Activated naive CD8-positive, alpha-beta T cell treated with anti-CD3 and anti-CD28 coated beads, Interleukin-2, amount 50 U/mL, for 24 hours (primary cell): ENCODE measurements around the gene TGFBR2.

Experiments used
- ATAC-seq: fragments of 150-1000 bp; cut with Tn5 transposase; one replicate; pipeline ENCODE4 v1.10.0; 2021
- DNase-seq: peaks from one replicate; pipeline ENCODE4 v3.0.0; 2021
- H3K27ac Mint-ChIP-seq: one replicate; pipeline ENCODE4 v1.8.0; 2021; ENCODE audit warnings: mild to moderate bottlenecking, mixed read lengths
- H3K27me3 Mint-ChIP-seq: one replicate; pipeline ENCODE4 v1.8.0; 2021; ENCODE audit warnings: mixed read lengths
- H3K36me3 Mint-ChIP-seq: one replicate; pipeline ENCODE4 v1.8.0; 2021; ENCODE audit warnings: low read depth, mixed read lengths
- H3K4me1 Mint-ChIP-seq: one replicate; pipeline ENCODE4 v1.8.0; 2021; ENCODE audit warnings: mixed read lengths
- H3K4me3 Mint-ChIP-seq: one replicate; pipeline ENCODE4 v1.8.0; 2021; ENCODE audit warnings: mild to moderate bottlenecking, moderate library complexity, mixed read lengths
- H3K9me3 Mint-ChIP-seq: one replicate; pipeline ENCODE4 v1.8.0; 2021; ENCODE audit warnings: mixed read lengths

TGFBR2 gene

GRCh38 chr3:30683769-30684168 is 77.4 kb downstream of the TGFBR2 start:
- DNase-seq (no peak), ATAC-seq (no peak)
- Mint-ChIP-seq H3K4me1 (peaks cover 96% of the 10 kb centered on the region), H3K27me3 (no peaks in the 10 kb centered on the region), H3K9me3 (no peaks in the 10 kb centered on the region), H3K36me3 (peaks cover 80% of the 10 kb centered on the region), H3K27ac (peak overlapping the region; percentile 59), H3K4me3 (no peak overlapping the region)

- Mint-ChIP-seq H3K4me1 (peaks cover 96% of the 10 kb centered on the region), H3K4me3 (no peak overlapping the region)
- ATAC-seq = no peak
Measured at GRCh38 chr3:30684356-30684755, 78.0 kb downstream of the TGFBR2 start.

GRCh38 chr3:30685267-30685667 is 78.9 kb downstream of the TGFBR2 start:
- peaks cover 81% of the 10 kb centered on the region for H3K36me3 Mint-ChIP-seq

More at GRCh38 chr3:30684356-30684755, 78.0 kb downstream of the TGFBR2 start:
- H3K27me3 Mint-ChIP-seq = no peaks in the 10 kb centered on the region
- peak overlapping the region; percentile 59 for H3K27ac Mint-ChIP-seq
- H3K9me3 Mint-ChIP-seq = no peaks in the 10 kb centered on the region
- peaks cover 80% of the 10 kb centered on the region for H3K36me3 Mint-ChIP-seq
- DNase-seq = no peak

GRCh38 chr3:30686176-30686575 is 79.8 kb downstream of the TGFBR2 start:
- ATAC-seq (no peak), DNase-seq (no peak)
- H3K4me3 Mint-ChIP-seq = no peak overlapping the region
- peak overlapping the region; percentile 46 for H3K27ac Mint-ChIP-seq
- peaks cover 82% of the 10 kb centered on the region for H3K36me3 Mint-ChIP-seq
- no peaks in the 10 kb centered on the region for H3K27me3 Mint-ChIP-seq
- H3K9me3 Mint-ChIP-seq = no peaks in the 10 kb centered on the region
- H3K4me1 Mint-ChIP-seq = peaks cover 97% of the 10 kb centered on the region

More at GRCh38 chr3:30685267-30685667, 78.9 kb downstream of the TGFBR2 start:
- Mint-ChIP-seq H3K4me3 (no peak overlapping the region), H3K27me3 (no peaks in the 10 kb centered on the region), H3K4me1 (peaks cover 97% of the 10 kb centered on the region), H3K9me3 (no peaks in the 10 kb centered on the region), H3K27ac (peak overlapping the region; percentile 59)
- no peak for ATAC-seq
- DNase-seq = no peak

- H3K27me3 Mint-ChIP-seq = no peaks in the 10 kb centered on the region
- ATAC-seq (no peak), DNase-seq (no peak)
- H3K9me3 Mint-ChIP-seq = no peaks in the 10 kb centered on the region
- H3K4me3 Mint-ChIP-seq = no peak overlapping the region
- peak overlapping the region; percentile 59 for H3K27ac Mint-ChIP-seq
- H3K36me3 Mint-ChIP-seq = peaks cover 79% of the 10 kb centered on the region
- peaks cover 95% of the 10 kb centered on the region for H3K4me1 Mint-ChIP-seq
Measured at GRCh38 chr3:30686799-30687198, 80.4 kb downstream of the TGFBR2 start.

- H3K27me3 Mint-ChIP-seq = no peaks in the 10 kb centered on the region
- peaks cover 93% of the 10 kb centered on the region for H3K4me1 Mint-ChIP-seq
- ATAC-seq = no peak
- peak overlapping the region; percentile 59 for H3K27ac Mint-ChIP-seq
- no peaks in the 10 kb centered on the region for H3K9me3 Mint-ChIP-seq
- peaks cover 83% of the 10 kb centered on the region for H3K36me3 Mint-ChIP-seq
- DNase-seq = no peak
- H3K4me3 Mint-ChIP-seq = no peak overlapping the region
Measured at GRCh38 chr3:30687930-30688570, 81.6 kb downstream of the TGFBR2 start.

GRCh38 chr3:30688776-30689641 is 82.6 kb downstream of the TGFBR2 start:
- ATAC-seq = peak; percentile 80
- Mint-ChIP-seq H3K27me3 (no peaks in the 10 kb centered on the region), H3K4me1 (peaks cover 90% of the 10 kb centered on the region), H3K4me3 (peak overlapping the region; percentile 29), H3K9me3 (no peaks in the 10 kb centered on the region), H3K27ac (peak overlapping the region; percentile 81), H3K36me3 (peaks cover 82% of the 10 kb centered on the region)
- no peak for DNase-seq

- peak overlapping the region; percentile 81 for H3K27ac Mint-ChIP-seq
- ATAC-seq (no peak), DNase-seq (no peak)
- H3K9me3 Mint-ChIP-seq = no peaks in the 10 kb centered on the region
- peaks cover 85% of the 10 kb centered on the region for H3K4me1 Mint-ChIP-seq
- no peaks in the 10 kb centered on the region for H3K27me3 Mint-ChIP-seq
- no peak overlapping the region for H3K4me3 Mint-ChIP-seq
- H3K36me3 Mint-ChIP-seq = peaks cover 79% of the 10 kb centered on the region
Measured at GRCh38 chr3:30690199-30690598, 83.8 kb downstream of the TGFBR2 start.

GRCh38 chr3:30691249-30691880 is 85.0 kb downstream of the TGFBR2 start:
- Mint-ChIP-seq H3K4me1 (peaks cover 81% of the 10 kb centered on the region), H3K36me3 (peaks cover 79% of the 10 kb centered on the region), H3K27ac (peak overlapping the region; percentile 81), H3K9me3 (no peaks in the 10 kb centered on the region), H3K4me3 (no peak overlapping the region), H3K27me3 (no peaks in the 10 kb centered on the region)
- no peak for DNase-seq
- ATAC-seq = no peak

- no peak for DNase-seq
- Mint-ChIP-seq H3K4me1 (peaks cover 78% of the 10 kb centered on the region), H3K4me3 (no peak overlapping the region), H3K36me3 (peaks cover 80% of the 10 kb centered on the region), H3K9me3 (no peaks in the 10 kb centered on the region), H3K27ac (peak overlapping the region; percentile 75), H3K27me3 (no peaks in the 10 kb centered on the region)
- ATAC-seq = no peak
Measured at GRCh38 chr3:30691944-30692343, 85.5 kb downstream of the TGFBR2 start.

GRCh38 chr3:30692498-30693130 is 86.2 kb downstream of the TGFBR2 start:
- H3K27me3 Mint-ChIP-seq = no peaks in the 10 kb centered on the region
- H3K27ac Mint-ChIP-seq = peak overlapping the region; percentile 75
- no peaks in the 10 kb centered on the region for H3K9me3 Mint-ChIP-seq
- ATAC-seq = no peak
- H3K4me3 Mint-ChIP-seq = no peak overlapping the region
- H3K36me3 Mint-ChIP-seq = peaks cover 79% of the 10 kb centered on the region
- peaks cover 71% of the 10 kb centered on the region for H3K4me1 Mint-ChIP-seq
- DNase-seq = no peak

- Mint-ChIP-seq H3K27me3 (no peaks in the 10 kb centered on the region), H3K9me3 (no peaks in the 10 kb centered on the region), H3K4me1 (peaks cover 62% of the 10 kb centered on the region), H3K27ac (peak overlapping the region; percentile 75), H3K36me3 (peaks cover 80% of the 10 kb centered on the region), H3K4me3 (no peak overlapping the region)
- no peak for DNase-seq
- peak; percentile 87 for ATAC-seq
Measured at GRCh38 chr3:30693470-30694120, 87.2 kb downstream of the TGFBR2 start.

GRCh38 chr3:30694148-30694547 is 87.7 kb downstream of the TGFBR2 start:
- DNase-seq = no peak
- H3K4me1 Mint-ChIP-seq = peaks cover 56% of the 10 kb centered on the region
- H3K27ac Mint-ChIP-seq = peak overlapping the region; percentile 47
- no peaks in the 10 kb centered on the region for H3K27me3 Mint-ChIP-seq
- H3K36me3 Mint-ChIP-seq = peaks cover 79% of the 10 kb centered on the region
- ATAC-seq = no peak
- H3K4me3 Mint-ChIP-seq = no peak overlapping the region
- no peaks in the 10 kb centered on the region for H3K9me3 Mint-ChIP-seq

GRCh38 chr3:30694668-30695067 is 88.3 kb downstream of the TGFBR2 start:
- no peak for ATAC-seq
- DNase-seq = no peak
- Mint-ChIP-seq H3K9me3 (no peaks in the 10 kb centered on the region), H3K36me3 (peaks cover 78% of the 10 kb centered on the region), H3K4me1 (peaks cover 52% of the 10 kb centered on the region), H3K4me3 (no peak overlapping the region), H3K27ac (peak overlapping the region; percentile 47), H3K27me3 (no peaks in the 10 kb centered on the region)
